Left ventricle myocardium inferior (tissue), 1 donor: Measurements from ENCODE around the gene XRCC4. TPM values are rescaled to one million over a fixed set of nuclear protein-coding genes. Genes with fewer than 3 reads are reported as not detected.

Source experiments
- DNase-seq: peaks from one replicate; pipeline ENCODE4 v3.0.0-alpha.2; 2020
- H3K27ac ChIP-seq: fragments of 200-600 bp; replicated peaks from 2 replicates; pipeline ENCODE4 v1.8.0; 2021
- H3K27me3 ChIP-seq: fragments of 200-600 bp; 2 replicates; pipeline ENCODE4 v1.8.0; 2021; ENCODE audit warnings: low read depth
- H3K36me3 ChIP-seq: fragments of 200-600 bp; 2 replicates; pipeline ENCODE4 v1.8.0; 2021
- H3K4me1 ChIP-seq: fragments of 200-600 bp; 2 replicates; pipeline ENCODE4 v1.8.0; 2021
- H3K4me3 ChIP-seq: fragments of 200-600 bp; 2 replicates; pipeline ENCODE4 v1.8.0; 2021; ENCODE audit warnings: mild to moderate bottlenecking, moderate library complexity
- H3K9me3 ChIP-seq: fragments of 200-600 bp; replicated peaks from 2 replicates; pipeline ENCODE4 v1.8.0; 2021
- CTCF ChIP-seq: fragments of 200-600 bp; IDR thresholded peaks from 2 replicates; pipeline ENCODE4 v1.8.0; 2021; ENCODE audit warnings: antibody characterized with exemption, mild to moderate bottlenecking, borderline replicate concordance
- intact Hi-C: fragments of 100-400 bp; cut with micrococcal nuclease; formaldehyde crosslinking; loops from one replicate; pipeline ENCODE4 v1.11.0; 2022
- total RNA-seq: library from RNA; stranded (reverse); fragmentation: NEBNext Ultra II Directional; extraction: Animal tissue kit (Norgen Biotek cat#: 25700); gene quantifications from one replicate; pipeline ENCODE4 v1.2.1, GENCODE V29; 2021
- donor health status: DM: no; HTN: yes; CAD: no; lungs with severe emphysema.

XRCC4 gene
- total RNA-seq, 1 donor from 2014 or later = 5.2 TPM

GRCh38 chr5:83199126-83199525 is 121.8 kb downstream of the XRCC4 start:
- TF ChIP-seq CTCF = no peak
- no peaks in the 10 kb centered on the region for H3K27me3 ChIP-seq
- DNase-seq = no peak
- peaks cover 3% of the 10 kb centered on the region for H3K36me3 ChIP-seq
- no peaks in the 10 kb centered on the region for H3K4me1 ChIP-seq
- H3K27ac ChIP-seq = no peak overlapping the region
- no peaks in the 10 kb centered on the region for H3K9me3 ChIP-seq
- intact Hi-C loops = no loop called here
- H3K4me3 ChIP-seq = no peak overlapping the region

DNA sequence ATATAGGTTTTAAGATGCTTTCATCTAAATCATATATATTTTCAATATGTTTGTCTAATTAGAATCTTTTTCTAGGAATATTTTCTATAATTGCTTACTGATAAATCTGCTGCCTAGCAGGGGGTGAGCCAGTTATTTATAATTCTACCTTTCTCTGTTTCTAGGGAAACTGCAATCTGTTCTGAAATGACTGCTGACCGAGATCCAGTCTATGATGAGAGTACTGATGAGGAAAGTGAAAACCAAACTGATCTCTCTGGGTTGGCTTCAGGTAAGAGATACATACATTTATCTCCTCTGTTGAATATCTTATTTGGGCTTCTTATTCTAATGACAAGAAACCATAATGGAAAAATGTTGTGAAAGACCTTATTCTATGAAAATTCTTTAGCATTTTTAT is 127.3 kb downstream of the XRCC4 start:
- H3K36me3 ChIP-seq = peaks cover 8% of the 10 kb centered on the region
- H3K27me3 ChIP-seq = no peaks in the 10 kb centered on the region
- H3K4me3 ChIP-seq = no peak overlapping the region
- no peak for TF ChIP-seq CTCF
- H3K27ac ChIP-seq = no peak overlapping the region
- intact Hi-C loops = no loop called here
- peaks cover 1% of the 10 kb centered on the region for H3K4me1 ChIP-seq
- H3K9me3 ChIP-seq = no peaks in the 10 kb centered on the region
- no peak for DNase-seq

DNA sequence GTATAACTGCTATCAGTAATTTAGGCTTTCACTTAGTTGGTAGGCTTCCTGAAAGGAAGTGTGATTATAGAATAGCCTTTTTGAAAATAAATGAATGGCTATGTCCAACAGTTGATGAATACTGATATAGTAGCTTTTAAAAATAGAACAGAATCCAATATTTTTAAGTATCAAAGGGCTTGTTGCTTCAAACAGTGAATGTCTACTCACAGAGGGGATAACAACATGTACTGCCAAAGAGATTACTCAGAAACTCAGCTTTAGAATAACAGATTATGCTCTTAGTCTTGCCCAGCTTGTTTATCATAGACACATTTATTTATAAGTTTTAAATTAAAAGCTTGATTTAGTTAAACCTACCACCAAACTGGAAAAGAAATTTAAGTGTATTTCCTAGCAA is 132.6 kb downstream of the XRCC4 start:
- Histone ChIP-seq H3K9me3 (no peaks in the 10 kb centered on the region), H3K4me3 (no peak overlapping the region), H3K27me3 (no peaks in the 10 kb centered on the region), H3K27ac (no peak overlapping the region), H3K4me1 (peaks cover 10% of the 10 kb centered on the region), H3K36me3 (peaks cover 3% of the 10 kb centered on the region)
- DNase-seq = no peak
- intact Hi-C loops = no loop called here
- no peak for TF ChIP-seq CTCF

- Histone ChIP-seq H3K27me3 (no peaks in the 10 kb centered on the region), H3K4me3 (no peak overlapping the region), H3K27ac (no peak overlapping the region), H3K36me3 (no peaks in the 10 kb centered on the region), H3K9me3 (no peaks in the 10 kb centered on the region), H3K4me1 (no peaks in the 10 kb centered on the region)
- TF ChIP-seq CTCF = no peak
- intact Hi-C loops = no loop called here
- DNase-seq = no peak
Observed at GRCh38 chr5:83219077-83219476, 141.7 kb downstream of the XRCC4 start.

DNA sequence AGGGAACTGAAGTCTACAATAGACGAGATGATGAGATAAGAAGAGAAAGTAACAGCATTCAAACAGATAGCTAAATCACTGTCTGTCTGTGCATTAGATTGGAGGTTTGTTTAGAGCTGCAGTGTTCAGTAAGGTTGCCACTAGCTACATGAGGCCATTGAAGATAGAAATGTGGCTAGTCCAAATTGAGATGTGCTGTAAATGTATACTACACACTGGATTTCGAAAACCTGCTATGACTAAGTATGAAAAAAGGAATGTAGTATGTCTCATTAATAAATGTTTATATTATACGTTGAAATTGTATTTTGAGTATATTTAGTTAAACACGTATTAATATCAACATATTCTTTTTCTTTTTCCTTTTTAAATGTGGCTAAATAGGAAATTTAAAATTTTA is 142.1 kb downstream of the XRCC4 start:
- intact Hi-C loops = no loop called here
- TF ChIP-seq CTCF = no peak

DNA sequence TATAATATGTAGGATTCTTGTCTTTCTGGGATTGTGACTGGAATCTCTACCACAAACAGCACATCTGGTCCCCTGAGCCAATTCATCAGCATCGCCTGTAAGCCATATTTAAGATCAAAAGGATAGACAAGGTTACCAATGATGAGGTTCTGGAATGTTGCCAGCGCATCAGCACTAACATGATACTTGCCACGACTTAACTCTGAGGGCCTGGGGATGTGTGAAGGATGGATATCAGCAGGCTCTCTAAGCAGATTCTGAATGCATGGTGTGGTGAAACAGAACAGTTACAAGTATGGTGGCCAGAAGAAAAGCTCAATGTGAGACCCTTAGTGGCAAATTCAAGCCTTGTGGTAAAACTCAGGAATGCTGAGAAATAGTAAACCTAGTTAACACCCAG is 143.0 kb downstream of the XRCC4 start:
- no peak for DNase-seq
- intact Hi-C loops = no loop called here
- Histone ChIP-seq H3K27ac (no peak overlapping the region), H3K4me3 (no peak overlapping the region), H3K4me1 (no peaks in the 10 kb centered on the region), H3K9me3 (no peaks in the 10 kb centered on the region), H3K36me3 (no peaks in the 10 kb centered on the region), H3K27me3 (no peaks in the 10 kb centered on the region)
- no peak for TF ChIP-seq CTCF

More for the DNA sequence above, 142.1 kb downstream of the XRCC4 start:
- no peak overlapping the region for H3K27ac ChIP-seq
- no peaks in the 10 kb centered on the region for H3K27me3 ChIP-seq
- H3K4me3 ChIP-seq = no peak overlapping the region
- H3K9me3 ChIP-seq = no peaks in the 10 kb centered on the region
- DNase-seq = no peak
- no peaks in the 10 kb centered on the region for H3K4me1 ChIP-seq
- H3K36me3 ChIP-seq = no peaks in the 10 kb centered on the region
